ENCODE results near the gene PHPT1. TPM values are rescaled to one million over a fixed set of nuclear protein-coding genes. Genes with fewer than 3 reads are reported as not detected.
"Not testable (repeated sequence)": the region's sequence is repeated elsewhere in the genome, so short reads cannot be mapped to it uniquely, and the experiment has no call there.

Gene PHPT1
- total RNA-seq, 4 donors from 2014 or later: 98.8 to 204 (median 152) TPM

GRCh38 chr9:136867480-136867879, 18.3 kb downstream of the PHPT1 start:
- DNase-seq (no peak), ATAC-seq (no peak)
- H3K9me3 ChIP-seq: no peaks in the 10 kb centered on the region
- intact Hi-C loops (cut with DNase I; ENCODE audit: low total_unique reads) (loop anchor here (5.0 kb wide), 1 partner anchor 75 kb away; the partner anchor contains the start of gene TMEM141), in situ Hi-C loops (cut with MboI; ENCODE audit: low sequenced_read_pairs in 4 of 4) (no loop called here)
- H3K4me3 ChIP-seq: no peak overlapping the region
- TF ChIP-seq CTCF (IDR thresholded peaks at IDR 0.05 in 4 of 5, conservative IDR thresholded peaks at IDR 0.05 in 1 of 5): no peak
- TF ChIP-seq POLR2A (IDR thresholded peaks at IDR 0.05): no peak
- peaks cover 0 to 19% of the 10 kb centered on the region in 2 donors for H3K36me3 ChIP-seq
- H3K27me3 ChIP-seq: no peaks in the 10 kb centered on the region
- peaks cover 21 to 27% of the 10 kb centered on the region in 2 donors for H3K4me1 ChIP-seq
- no peak overlapping the region for H3K27ac ChIP-seq

- Histone ChIP-seq H3K4me1 (peaks cover 21 to 27% of the 10 kb centered on the region in 2 donors), H3K27me3 (no peaks in the 10 kb centered on the region), H3K27ac (no peak overlapping the region), H3K4me3 (no peak overlapping the region), H3K9me3 (no peaks in the 10 kb centered on the region), H3K36me3 (peaks cover 0 to 15% of the 10 kb centered on the region in 2 donors)
- no peak for TF ChIP-seq POLR2A (IDR thresholded peaks at IDR 0.05)
- TF ChIP-seq CTCF (IDR thresholded peaks at IDR 0.05 in 4 of 5, conservative IDR thresholded peaks at IDR 0.05 in 1 of 5): no peak
- intact Hi-C loops (cut with DNase I; ENCODE audit: low total_unique reads): loop anchor here (5.0 kb wide), 1 partner anchor 76 kb away; the partner anchor contains the start of gene TMEM141
- in situ Hi-C loops (cut with MboI; ENCODE audit: low sequenced_read_pairs in 4 of 4): no loop called here
- DNase-seq (no peak), ATAC-seq (no peak)
Observed at GRCh38 chr9:136867917-136868316, 18.7 kb downstream of the PHPT1 start.

- H3K4me1 ChIP-seq: peaks cover 21 to 25% of the 10 kb centered on the region in 2 donors
- peaks cover 0 to 8% of the 10 kb centered on the region in 2 donors for H3K36me3 ChIP-seq
- H3K27ac ChIP-seq: no peak overlapping the region
- in situ Hi-C loops (cut with MboI; ENCODE audit: low sequenced_read_pairs in 4 of 4): no loop called here
- no peak overlapping the region for H3K4me3 ChIP-seq
- TF ChIP-seq POLR2A (IDR thresholded peaks at IDR 0.05) (no peak), CTCF (IDR thresholded peaks at IDR 0.05 in 4 of 5, conservative IDR thresholded peaks at IDR 0.05 in 1 of 5) (no peak)
- no peak for DNase-seq
- no peak for ATAC-seq
- no peaks in the 10 kb centered on the region for H3K27me3 ChIP-seq
- intact Hi-C loops (cut with DNase I; ENCODE audit: low total_unique reads): loop anchor here (5.0 kb wide), 1 partner anchor 76 kb away; the partner anchor contains the start of gene TMEM141
- H3K9me3 ChIP-seq: no peaks in the 10 kb centered on the region
Observed at GRCh38 chr9:136868644-136869043, 19.4 kb downstream of the PHPT1 start.

GRCh38 chr9:136869611-136870010, 20.4 kb downstream of the PHPT1 start:
- H3K27me3 ChIP-seq; H3K36me3 ChIP-seq; in situ Hi-C loops (cut with MboI; ENCODE audit: low sequenced_read_pairs in 4 of 4); H3K9me3 ChIP-seq; H3K27ac ChIP-seq; H3K4me3 ChIP-seq; DNase-seq; ATAC-seq: not testable (repeated sequence)
- peaks cover 11 to 15% of the 10 kb centered on the region in 2 donors for H3K4me1 ChIP-seq
- intact Hi-C loops (cut with DNase I; ENCODE audit: low total_unique reads): loop anchor here (5.0 kb wide), 1 partner anchor 77 kb away; the partner anchor contains the start of gene TMEM141

- intact Hi-C loops (cut with DNase I; ENCODE audit: low total_unique reads) (no loop called here), in situ Hi-C loops (cut with MboI; ENCODE audit: low sequenced_read_pairs in 4 of 4) (no loop called here)
- DNase-seq (no peak), ATAC-seq (no peak)
- Histone ChIP-seq H3K36me3 (no peaks in the 10 kb centered on the region), H3K4me3 (no peak overlapping the region), H3K27me3 (no peaks in the 10 kb centered on the region), H3K27ac (no peak overlapping the region), H3K9me3 (no peaks in the 10 kb centered on the region), H3K4me1 (no peaks in the 10 kb centered on the region)
- no peak for TF ChIP-seq POLR2A (IDR thresholded peaks at IDR 0.05)
- TF ChIP-seq CTCF (IDR thresholded peaks at IDR 0.05 in 4 of 5, conservative IDR thresholded peaks at IDR 0.05 in 1 of 5): no peak
Observed at GRCh38 chr9:136875155-136875554, 25.9 kb downstream of the PHPT1 start.

Data from gastrocnemius medialis (tissue), 4 donors.